Measurements from ENCODE around the gene ATXN7L1. TPM values are rescaled to one million over a fixed set of nuclear protein-coding genes. Genes with fewer than 3 reads are reported as not detected.
A peak's percentile ranks its signal among the peaks of the same experiment; 100 is the strongest.

The ATXN7L1 gene
- polyA plus RNA-seq, 1 of the 3 experiments (the other 2 are of a cell fraction) = 6.0 TPM

- Histone ChIP-seq H2AFZ (ENCODE audit: low read depth) (no peak overlapping the region), H3K9me2 (no peaks in the 10 kb centered on the region), H3K9me3 (no peaks in the 10 kb centered on the region), H3K79me2 (ENCODE audit: insufficient read depth) (no peaks in the 10 kb centered on the region), H3K36me3 (replicated peaks in 1 of 2; ENCODE audit: control insufficient read depth in 1 of 2, insufficient read depth in 2 of 2, low read length in 1 of 2) (peaks cover 0 to 3% of the 10 kb centered on the region in 2 experiments), H3K4me2 (no peak overlapping the region), H3K9ac (no peak overlapping the region), H3K27ac (ENCODE audit: low read depth in 2 of 2, low read length in 1 of 2) (no peak overlapping the region), H3K4me3 (ENCODE audit: low read depth in 2 of 2, low read length in 1 of 2) (no peak overlapping the region), H3K4me1 (ENCODE audit: control insufficient read depth in 1 of 2, insufficient read depth in 2 of 2, low read depth in 1 of 2, low read length in 1 of 2) (peaks cover 5 to 9% of the 10 kb centered on the region in 2 experiments; a peak in 2 of 4 replicates), H3K27me3 (ENCODE audit: insufficient read depth) (no peaks in the 10 kb centered on the region), H4K20me1 (ENCODE audit: insufficient read depth) (no peaks in the 10 kb centered on the region), H3F3A (replicated peaks; ENCODE audit: insufficient read depth) (no peaks in the 10 kb centered on the region)
- ChIA-PET CTCF (interaction anchor here (1.0 to 3.5 kb wide), 5 partner anchors 8 to 378 kb away, joined by 3 to 21 read pairs (median 11); no protein-coding TSS in a partner anchor), POLR2A (no interaction called here)
- DNase-seq = peak; percentile 60
- 70% methylated on average over 8 of the region's 8 CpGs for WGBS (ENCODE audit: low lambda C conversion rate)
- TF ChIP-seq ZBTB33 (IDR thresholded peaks at IDR 0.05; ENCODE audit: borderline replicate concordance, low read depth) (no peak), NFIC (IDR thresholded peaks at IDR 0.05; ENCODE audit: borderline replicate concordance) (peak; percentile 74), ELF1 (IDR thresholded peaks at IDR 0.05) (no peak), USF2 (IDR thresholded peaks at IDR 0.05; ENCODE audit: borderline replicate concordance, low read depth, low read length) (no peak), USF1 (IDR thresholded peaks at IDR 0.05; ENCODE audit: borderline replicate concordance, low read depth) (no peak), MAX (IDR thresholded peaks at IDR 0.05; ENCODE audit: low read depth) (no peak), SMC3 (IDR thresholded peaks at IDR 0.05; ENCODE audit: low read depth, low read length) (no peak), FOSL2 (IDR thresholded peaks at IDR 0.05; ENCODE audit: borderline replicate concordance, low read depth) (peak; percentile 46), MEF2A (IDR thresholded peaks at IDR 0.05; ENCODE audit: borderline replicate concordance, low read depth) (no peak), JUND (IDR thresholded peaks at IDR 0.05) (no peak), RXRA (IDR thresholded peaks at IDR 0.05; ENCODE audit: borderline replicate concordance, low read depth) (no peak), EP300 (IDR thresholded peaks at IDR 0.05; ENCODE audit: borderline replicate concordance in 1 of 2, low read depth in 1 of 2, low read length in 1 of 2) (no peak)
Observed at GRCh38 chr7:105664816-105665525, 211.4 kb downstream of the ATXN7L1 start.

GRCh38 chr7:105662998-105663397 lies 213.4 kb downstream of the ATXN7L1 start:
- no peak overlapping the region for H3K27ac ChIP-seq (ENCODE audit: low read depth in 2 of 2, low read length in 1 of 2)
- no peaks in the 10 kb centered on the region for H3K79me2 ChIP-seq (ENCODE audit: insufficient read depth)
- H3K36me3 ChIP-seq (replicated peaks in 1 of 2; ENCODE audit: control insufficient read depth in 1 of 2, insufficient read depth in 2 of 2, low read length in 1 of 2) = peaks cover 1 to 3% of the 10 kb centered on the region in 2 experiments
- ChIA-PET CTCF (interaction anchor here (0.7 to 3.5 kb wide), 10 partner anchors 10 to 491 kb away, joined by 3 to 23 read pairs (median 3); no protein-coding TSS in a partner anchor), POLR2A (interaction anchor here (0.7 kb wide), 1 partner anchor 322 kb away, joined by 3 read pairs; no protein-coding TSS in a partner anchor)
- no peaks in the 10 kb centered on the region for H3K9me3 ChIP-seq
- H3K4me1 ChIP-seq (ENCODE audit: control insufficient read depth in 1 of 2, insufficient read depth in 2 of 2, low read depth in 1 of 2, low read length in 1 of 2) = peaks cover 5 to 9% of the 10 kb centered on the region in 2 experiments; a peak in 2 of 4 replicates
- H3K27me3 ChIP-seq (ENCODE audit: insufficient read depth) = no peaks in the 10 kb centered on the region
- no peak overlapping the region for H3K4me2 ChIP-seq
- no peak overlapping the region for H3K4me3 ChIP-seq (ENCODE audit: low read depth in 2 of 2, low read length in 1 of 2)
- H2AFZ ChIP-seq (ENCODE audit: low read depth) = no peak overlapping the region
- no peaks in the 10 kb centered on the region for H3F3A ChIP-seq (replicated peaks; ENCODE audit: insufficient read depth)
- DNase-seq = no peak
- no peaks in the 10 kb centered on the region for H3K9me2 ChIP-seq
- H4K20me1 ChIP-seq (ENCODE audit: insufficient read depth) = no peaks in the 10 kb centered on the region
- H3K9ac ChIP-seq = no peak overlapping the region
- WGBS (ENCODE audit: low lambda C conversion rate) = 94% methylated on average over 7 of the region's 7 CpGs
- TF ChIP-seq JUND (IDR thresholded peaks at IDR 0.05) = no peak
- TF ChIP-seq RFX5 (IDR thresholded peaks at IDR 0.05; ENCODE audit: low read length) = no peak
- TF ChIP-seq USF1 (IDR thresholded peaks at IDR 0.05; ENCODE audit: borderline replicate concordance, low read depth) = no peak
- no peak for TF ChIP-seq MXI1 (IDR thresholded peaks at IDR 0.05; ENCODE audit: low read depth, low read length)
- TF ChIP-seq GABPA (IDR thresholded peaks at IDR 0.05; ENCODE audit: low read depth) = no peak
- no peak for TF ChIP-seq TAF1 (IDR thresholded peaks at IDR 0.05; ENCODE audit: borderline replicate concordance, low read depth, low read length)
- TF ChIP-seq CHD2 (IDR thresholded peaks at IDR 0.05; ENCODE audit: low read length, partially characterized antibody) = no peak
- TF ChIP-seq POLR2AphosphoS5 (IDR thresholded peaks at IDR 0.05; ENCODE audit: low read depth, low read length) = no peak

All from SK-N-SH (cell line).